HCT116 (cell line): Measurements from ENCODE around the gene GALC. TPM values are rescaled to one million over a fixed set of nuclear protein-coding genes. Genes with fewer than 3 reads are reported as not detected.

ENCODE experiments used
- ATAC-seq: fragments of 200-7000 bp; cut with Tn5 transposase; 2 replicates; pipeline ENCODE4 v1.9.1; 2020; ENCODE audit warnings: mild to moderate bottlenecking, moderate library complexity
- BruUV-seq: library from RNA; stranded (reverse); fragments of 400-500 nt; replicated peaks from 2 replicates; lab custom pipeline; 2021; lab: Mats Ljungman, UMichigan
- CTCF ChIA-PET: fragments of 300-600 bp; sonication (Branson Sonifier 250); formaldehyde crosslinking; loops from one replicate; lab custom pipeline; 2021; ENCODE audit warnings: antibody characterized with exemption; lab: Charles Lee
- POLR2A ChIA-PET: fragments of 300-600, 350-600 bp; sonication (Branson Sonifier 250); formaldehyde crosslinking; loops from one replicate; lab custom pipeline; 2021; ENCODE audit warnings: antibody characterized with exemption; lab: Charles Lee
- RAD21 ChIA-PET, 2 experiments: fragments of 300-600 bp; sonication (Branson Sonifier 250); formaldehyde crosslinking; loops; one replicate each; lab custom pipeline; 2023; ENCODE audit warnings: low total read pairs in 2 of 2; ENCODE audit not compliant: uncharacterized antibody in 2 of 2, unreplicated experiment in 2 of 2, low non-redundant PET in 1 of 2; lab: Charles Lee
- DNase-seq: peaks from one replicate; pipeline ENCODE4 v3.0.0-alpha.2; 2010; ENCODE audit warnings: low read depth, low spot score
- H2AFZ ChIP-seq: fragments of 200-600 bp; shearing (Covaris generic), sonication (generic); 2 replicates; pipeline ENCODE4 v1.6.1; 2017; ENCODE audit warnings: low read depth, mixed run types, mixed read lengths, antibody characterized with exemption, low read length; ENCODE audit not compliant: poor library complexity, severe bottlenecking
- H3K27ac ChIP-seq: 2 replicates; pipeline ENCODE4 v1.5.1; 2012; ENCODE audit warnings: low read depth, low read length
- H3K27me3 ChIP-seq: fragments of 200-600 bp; sonication (generic); 2 replicates; pipeline ENCODE4 v1.6.1; 2016; ENCODE audit warnings: mixed run types, low read length, mixed read lengths; ENCODE audit not compliant: insufficient read depth
- H3K36me3 ChIP-seq, 2 experiments: fragments of 200-500 bp in 1 of 2; fragments of 200-600 bp in 1 of 2; sonication (Bioruptor generic) in 1 of 2; sonication (generic) in 1 of 2; 2 replicates each; pipeline versions ENCODE4 v1.5.1 to v1.6.1; 2014 to 2016; ENCODE audit warnings: low read length in 2 of 2, inconsistent platforms in 1 of 2, mixed read lengths in 1 of 2, mixed run types in 1 of 2; ENCODE audit not compliant: insufficient read depth in 2 of 2, control insufficient read depth in 1 of 2
- H3K4me1 ChIP-seq, 2 experiments: fragments of 200-600 bp in 1 of 2; sonication (generic) in 1 of 2; 2 replicates each; pipeline versions ENCODE4 v1.5.1 to v1.6.1; 2012 to 2017; ENCODE audit warnings: low read length in 2 of 2, inconsistent platforms in 1 of 2, mild to moderate bottlenecking in 1 of 2, mixed read lengths in 1 of 2, mixed run types in 1 of 2, moderate library complexity in 1 of 2; ENCODE audit not compliant: insufficient read depth in 2 of 2, control insufficient read depth in 1 of 2
- H3K4me2 ChIP-seq: fragments of 200-600 bp; sonication (generic); 2 replicates; pipeline ENCODE4 v1.6.1; 2017; ENCODE audit warnings: mixed run types, low read length, mixed read lengths
- H3K4me3 ChIP-seq, 2 experiments: fragments of 200-600 bp in 1 of 2; sonication (generic) in 1 of 2; replicated peaks in 1 of 2; 2 replicates each; pipeline ENCODE4 v1.5.1; 2011 to 2016; ENCODE audit warnings: low read length in 2 of 2, control low read depth in 1 of 2, low read depth in 1 of 2, mild to moderate bottlenecking in 1 of 2, mixed read lengths in 1 of 2, mixed run types in 1 of 2
- H3K79me2 ChIP-seq: fragments of 200-600 bp; sonication (generic); 2 replicates; pipeline ENCODE4 v1.6.1; 2017; ENCODE audit warnings: mild to moderate bottlenecking, mixed run types, low read length, moderate library complexity, mixed read lengths; ENCODE audit not compliant: insufficient read depth
- H3K9ac ChIP-seq: fragments of 200-600 bp; sonication (generic); 2 replicates; pipeline ENCODE4 v1.6.1; 2016; ENCODE audit warnings: low read length, mixed read lengths
- H3K9me2 ChIP-seq: fragments of 200-600 bp; sonication (generic), shearing (Covaris generic); 2 replicates; pipeline ENCODE4 v1.6.1; 2017; ENCODE audit warnings: mixed run types, mild to moderate bottlenecking, moderate library complexity; ENCODE audit not compliant: insufficient read depth
- H3K9me3 ChIP-seq, 2 experiments: fragments of 200-500 bp in 1 of 2; fragments of 200-600 bp in 1 of 2; sonication (Bioruptor generic) in 1 of 2; sonication (generic) in 1 of 2; 2 replicates each; pipeline ENCODE4 v1.6.1; 2014 to 2017; ENCODE audit warnings: low read length in 2 of 2, mixed read lengths in 2 of 2, inconsistent platforms in 1 of 2, low read depth in 1 of 2, mild to moderate bottlenecking in 1 of 2, mixed run types in 1 of 2, moderate library complexity in 1 of 2; ENCODE audit not compliant: control insufficient read depth in 1 of 2, insufficient read depth in 1 of 2
- H4K20me1 ChIP-seq: fragments of 200-600 bp; sonication (generic), shearing (Covaris generic); 2 replicates; pipeline ENCODE4 v1.6.1; 2017; ENCODE audit warnings: mixed run types, mild to moderate bottlenecking, moderate library complexity; ENCODE audit not compliant: insufficient read depth
- CBX3 ChIP-seq: IDR thresholded peaks from 2 replicates; pipeline ENCODE4 v1.6.1; 2012; ENCODE audit warnings: low read depth
- CEBPB ChIP-seq: IDR thresholded peaks from 2 replicates; pipeline ENCODE4 v1.6.1; 2012; ENCODE audit warnings: low read depth
- ELF1 ChIP-seq: IDR thresholded peaks from 2 replicates; pipeline ENCODE4 v1.6.1; 2012; ENCODE audit warnings: low read depth, borderline replicate concordance
- MAX ChIP-seq: IDR thresholded peaks from 2 replicates; pipeline ENCODE4 v1.6.1; 2012
- POLR2AphosphoS5 ChIP-seq: IDR thresholded peaks from 2 replicates; pipeline ENCODE4 v1.6.1; 2011; ENCODE audit warnings: mild to moderate bottlenecking, low read depth, low read length, moderate library complexity
- RAD21 ChIP-seq: IDR thresholded peaks from 2 replicates; pipeline ENCODE4 v1.6.1; 2012; ENCODE audit warnings: low read depth, mild to moderate bottlenecking
- REST ChIP-seq: IDR thresholded peaks from 2 replicates; pipeline ENCODE4 v1.6.1; 2012; ENCODE audit warnings: low read depth
- SIN3A ChIP-seq: IDR thresholded peaks from 2 replicates; pipeline ENCODE4 v1.6.1; 2012; ENCODE audit warnings: low read depth
- SRF ChIP-seq: IDR thresholded peaks from 2 replicates; pipeline ENCODE4 v1.6.1; 2012; ENCODE audit warnings: low read depth
- TCF7L2 ChIP-seq: IDR thresholded peaks from 2 replicates; pipeline ENCODE4 v1.7.0; 2011; ENCODE audit warnings: borderline replicate concordance, inconsistent platforms; ENCODE audit not compliant: insufficient read depth, insufficient read length; ENCODE audit errors: extremely low read depth
- YY1 ChIP-seq: IDR thresholded peaks from 2 replicates; pipeline ENCODE4 v1.6.1; 2011; ENCODE audit warnings: low read length, low read depth, moderate library complexity, mild to moderate bottlenecking; ENCODE audit not compliant: insufficient replicate concordance; ENCODE audit errors: extremely low read depth
- ZNF274 ChIP-seq: fragments of 200-500 bp; sonication (Bioruptor generic); IDR thresholded peaks from 2 replicates; pipeline ENCODE4 v1.6.1; 2014; ENCODE audit warnings: mild to moderate bottlenecking, low read depth, low read length, inconsistent platforms
- intact Hi-C: fragments of 100-400 bp; cut with micrococcal nuclease; formaldehyde crosslinking; loops from 2 replicates; pipeline ENCODE4 v1.10.0; 2022
- total RNA-seq: library from RNA; stranded (reverse); gene quantifications from one replicate; pipeline ENCODE4 v1.2.1, GENCODE V29; 2021; ENCODE audit not compliant: unreplicated experiment

The GALC gene
- total RNA-seq, 1 experiment from 2014 or later, result 0.59 TPM

- TF ChIP-seq POLR2AphosphoS5 (no peak), CEBPB (no peak), MAX (no peak)
Observed at GRCh38 chr14:87955501-87955900, 37.5 kb downstream of the GALC start (continued).

GRCh38 chr14:87952307-87953094, 40.5 kb downstream of the GALC start:
- Histone ChIP-seq H3K9ac (no peak overlapping the region), H3K27ac (no peak overlapping the region), H3K36me3 (no peaks in the 10 kb centered on the region), H2AFZ (no peak overlapping the region), H3K4me1 (no peaks in the 10 kb centered on the region), H3K4me3 (no peak overlapping the region), H3K79me2 (no peaks in the 10 kb centered on the region), H3K27me3 (no peaks in the 10 kb centered on the region), H3K9me3 (no peaks in the 10 kb centered on the region), H3K4me2 (no peak overlapping the region), H4K20me1 (no peaks in the 10 kb centered on the region), H3K9me2 (no peaks in the 10 kb centered on the region)
- ChIA-PET CTCF (no interaction called here), POLR2A (no interaction called here), RAD21 (no interaction called here)
- DNase-seq (no peak), ATAC-seq (no peak)
- BruUV-seq, result no TSS peak
- TF ChIP-seq ELF1, result no peak
- TF ChIP-seq CBX3, result no peak
- no peak for TF ChIP-seq RAD21
- TF ChIP-seq SIN3A, result no peak
- TF ChIP-seq REST, result no peak
- TF ChIP-seq ZNF274, result no peak
- no peak for TF ChIP-seq SRF
- no peak for TF ChIP-seq TCF7L2
- no peak for TF ChIP-seq YY1
- intact Hi-C loops, result no loop called here
